ENCODE measurements around the gene ARRDC2.

- TF ChIP-seq CTCF (IDR thresholded peaks at IDR 0.05): no peak
- no peak for TF ChIP-seq POLR2A (IDR thresholded peaks at IDR 0.05)
Measured at GRCh38 chr19:18049385-18049784, 41.4 kb downstream of the ARRDC2 start.

Data from adrenal gland (tissue), 5 donors.